Mesothelial cell of epicardium (in vitro differentiated cells): ENCODE data around the gene QRFP. TPM values are rescaled to one million over a fixed set of nuclear protein-coding genes. Genes with fewer than 3 reads are reported as not detected.

Source experiments
- DNase-seq, 2 experiments: peaks; one replicate each; pipeline ENCODE4 v3.0.0; 2021; ENCODE audit warnings: low spot score in 2 of 2; ENCODE audit not compliant: unreplicated experiment in 2 of 2
- H3K27ac Mint-ChIP-seq: 2 replicates; pipeline ENCODE4 v1.8.0; 2021; ENCODE audit warnings: mixed read lengths
- H3K27me3 Mint-ChIP-seq: 2 replicates; pipeline ENCODE4 v1.8.0; 2021; ENCODE audit warnings: low read depth, mixed read lengths
- H3K36me3 Mint-ChIP-seq: 2 replicates; pipeline ENCODE4 v1.8.0; 2021; ENCODE audit warnings: mixed read lengths
- H3K4me1 Mint-ChIP-seq: 2 replicates; pipeline ENCODE4 v1.8.0; 2021; ENCODE audit warnings: mixed read lengths
- H3K4me3 Mint-ChIP-seq: 2 replicates; pipeline ENCODE4 v1.8.0; 2021; ENCODE audit warnings: mild to moderate bottlenecking, moderate library complexity, mixed read lengths
- H3K9me3 Mint-ChIP-seq: 2 replicates; pipeline ENCODE4 v1.8.0; 2021; ENCODE audit warnings: mixed read lengths
- CTCF ChIP-seq: fragments of 200-600 bp; sonication (generic); IDR thresholded peaks from one replicate; pipeline ENCODE4 v1.5.0; 2021; ENCODE audit warnings: antibody characterized with exemption; ENCODE audit not compliant: unreplicated experiment
- total RNA-seq: library from RNA; stranded (reverse); gene quantifications from 3 replicates; pipeline ENCODE4 v1.2.1, GENCODE V29; 2021

QRFP gene
- total RNA-seq, 1 donor from 2014 or later: not detected

GRCh38 chr9:130843049-130843908 lies 53.3 kb downstream of the QRFP start:
- no peaks in the 10 kb centered on the region for H3K36me3 Mint-ChIP-seq
- no peak overlapping the region for H3K4me3 Mint-ChIP-seq
- no peak for DNase-seq
- no peak for TF ChIP-seq CTCF
- no peaks in the 10 kb centered on the region for H3K9me3 Mint-ChIP-seq
- H3K27me3 Mint-ChIP-seq: no peaks in the 10 kb centered on the region
- H3K27ac Mint-ChIP-seq: peak overlapping the region; percentile 88
- peaks cover 78% of the 10 kb centered on the region for H3K4me1 Mint-ChIP-seq

Other genes starting within 250 kb of the QRFP start
- gene PRDM12, start 232.2 kb downstream of the QRFP start, total RNA-seq: 0.11 TPM in 1 of 3 replicates, not detected in the others
- gene EXOSC2, start 203.0 kb downstream of the QRFP start, total RNA-seq: 52.8 to 56.2 TPM (median 54.4 TPM) in 3 replicates
- gene ABL1, start 61.6 kb downstream of the QRFP start, total RNA-seq: 112 to 118 TPM (median 117 TPM) in 3 replicates
- 1.5 to 2.2 TPM (median 1.8 TPM) in 3 replicates for gene FIBCD1, start 42.4 kb upstream of the QRFP start, total RNA-seq
- 18.3 to 19.5 TPM (median 18.9 TPM) in 3 replicates for gene LAMC3, start 112.4 kb upstream of the QRFP start, total RNA-seq
- 20.0 to 23.1 TPM (median 20.6 TPM) in 3 replicates for gene AIF1L, start 199.7 kb upstream of the QRFP start, total RNA-seq
- gene NUP214, start 228.8 kb upstream of the QRFP start, total RNA-seq: 65.6 to 69.6 TPM (median 69.4 TPM) in 3 replicates